SK-N-SH treated with all-trans-retinoic acid at 6 μM for 48 hours (cell line): ENCODE results near the gene SNRNP25.

ENCODE experiments used
- ATAC-seq: fragments of 200-7000 bp; cut with Tn5 transposase; 3 replicates; pipeline ENCODE4 v1.9.1; 2020; ENCODE audit warnings: mild to moderate bottlenecking, moderate library complexity
- ARNTL ChIP-seq: fragments of 450-650 bp; formaldehyde crosslinking; IDR thresholded peaks from 2 replicates; pipeline ENCODE4 v1.5.0; 2020; ENCODE audit warnings: low read depth, mild to moderate bottlenecking, moderate library complexity, borderline replicate concordance
- BACH2 ChIP-seq: fragments of 250-450 bp; sonication (Bioruptor Pico); IDR thresholded peaks from 2 replicates; pipeline ENCODE4 v1.9.0; 2021; ENCODE audit warnings: mild to moderate bottlenecking, borderline replicate concordance
- CREB5 ChIP-seq: fragments of 250-450 bp; sonication (Bioruptor Pico); IDR thresholded peaks from 2 replicates; pipeline ENCODE4 v1.5.1; 2020; ENCODE audit warnings: low read depth, mild to moderate bottlenecking, moderate library complexity
- ESRRG ChIP-seq: fragments of 250-450 bp; sonication (Bioruptor Pico); IDR thresholded peaks from 2 replicates; pipeline ENCODE4 v1.6.1; 2021; ENCODE audit warnings: mild to moderate bottlenecking
- GLIS3 ChIP-seq: fragments of 250-450 bp; sonication (Bioruptor Pico); IDR thresholded peaks from 2 replicates; pipeline ENCODE4 v1.5.0; 2020; ENCODE audit warnings: mild to moderate bottlenecking, moderate library complexity
- ISL1 ChIP-seq: fragments of 250-450 bp; sonication (Bioruptor Pico); IDR thresholded peaks from 2 replicates; pipeline ENCODE4 v2.1.2; 2022; ENCODE audit warnings: mild to moderate bottlenecking, moderate library complexity
- OSR1 ChIP-seq: fragments of 250-450 bp; sonication (Bioruptor Pico); IDR thresholded peaks from 2 replicates; pipeline ENCODE4 v1.8.0; 2022; ENCODE audit warnings: moderate library complexity, mild to moderate bottlenecking, inconsistent platforms
- PATZ1 ChIP-seq: fragments of 250-450 bp; sonication (Bioruptor Pico); IDR thresholded peaks from 2 replicates; pipeline ENCODE4 v1.8.0; 2020; ENCODE audit warnings: mild to moderate bottlenecking, moderate library complexity, borderline replicate concordance
- POU6F1 ChIP-seq: fragments of 250-450 bp; sonication (Bioruptor Pico); IDR thresholded peaks from 2 replicates; pipeline ENCODE4 v1.8.0; 2021; ENCODE audit warnings: low read depth, mild to moderate bottlenecking, moderate library complexity, borderline replicate concordance
- PPARA ChIP-seq: fragments of 250-450 bp; sonication (Bioruptor Pico); IDR thresholded peaks from 2 replicates; pipeline ENCODE4 v1.5.0; 2020; ENCODE audit warnings: mild to moderate bottlenecking, borderline replicate concordance
- RARB ChIP-seq: fragments of 250-450 bp; sonication (Bioruptor Pico); IDR thresholded peaks from 2 replicates; pipeline ENCODE4 v1.8.0; 2021; ENCODE audit warnings: mild to moderate bottlenecking, moderate library complexity
- SNAI2 ChIP-seq: fragments of 250-450 bp; sonication (Bioruptor Pico); IDR thresholded peaks from 2 replicates; pipeline ENCODE4 v1.5.0; 2020; ENCODE audit warnings: mild to moderate bottlenecking, moderate library complexity
- TCF4 ChIP-seq: fragments of 250-450 bp; sonication (Bioruptor Pico); IDR thresholded peaks from 2 replicates; pipeline ENCODE4 v1.8.0; 2021; ENCODE audit warnings: mild to moderate bottlenecking, moderate library complexity, borderline replicate concordance
- TOX ChIP-seq: fragments of 250-450 bp; sonication (Bioruptor Pico); IDR thresholded peaks from 2 replicates; pipeline ENCODE4 v1.8.0; 2021; ENCODE audit warnings: mild to moderate bottlenecking, moderate library complexity, borderline replicate concordance
- TSHZ2 ChIP-seq: fragments of 250-450 bp; sonication (Bioruptor Pico); IDR thresholded peaks from 2 replicates; pipeline ENCODE4 v1.5.0; 2020; ENCODE audit warnings: mild to moderate bottlenecking, moderate library complexity
- ZC3H10 ChIP-seq: fragments of 250-450 bp; sonication (Bioruptor Pico); IDR thresholded peaks from 2 replicates; pipeline ENCODE4 v1.5.1; 2021; ENCODE audit warnings: mild to moderate bottlenecking, moderate library complexity
- ZFP3 ChIP-seq: fragments of 250-450 bp; sonication (Bioruptor Pico); IDR thresholded peaks from 2 replicates; pipeline ENCODE4 v1.5.0; 2020; ENCODE audit warnings: mild to moderate bottlenecking, moderate library complexity
- ZFP30 ChIP-seq: fragments of 450-650 bp; formaldehyde crosslinking; IDR thresholded peaks from 2 replicates; pipeline ENCODE4 v1.5.0; 2022; ENCODE audit warnings: mild to moderate bottlenecking, moderate library complexity
- ZNF8 ChIP-seq: fragments of 450-650 bp; formaldehyde crosslinking; IDR thresholded peaks from 2 replicates; pipeline ENCODE4 v1.5.0; 2020; ENCODE audit warnings: mild to moderate bottlenecking, moderate library complexity

SNRNP25 gene

GRCh38 chr16:77273-77806, 23.7 kb downstream of the SNRNP25 start:
- ATAC-seq, result peak; percentile 47
- TF ChIP-seq TOX (no peak), ZFP30 (no peak), BACH2 (no peak), ISL1 (CRISPR knock-in tag) (no peak), ESRRG (CRISPR knock-in tag) (no peak), PPARA (CRISPR knock-in tag) (no peak), ZFP3 (CRISPR knock-in tag) (no peak), GLIS3 (CRISPR knock-in tag) (no peak), PATZ1 (CRISPR knock-in tag) (no peak), OSR1 (CRISPR knock-in tag) (no peak), TCF4 (CRISPR knock-in tag) (no peak), RARB (CRISPR knock-in tag) (no peak), CREB5 (CRISPR knock-in tag) (no peak), POU6F1 (no peak), ARNTL (CRISPR knock-in tag) (no peak), ZC3H10 (CRISPR knock-in tag) (no peak), ZNF8 (CRISPR knock-in tag) (no peak), TSHZ2 (CRISPR knock-in tag) (no peak)

GRCh38 chr16:77807-78443, 24.3 kb downstream of the SNRNP25 start, which contains the start of gene MPG:
Gene MPG, plus strand, starts transcription at chr16:78225. Its CDS starts 85 bp downstream, at chr16:78310.
- TF ChIP-seq SNAI2 (no peak), PATZ1 (CRISPR knock-in tag) (peak; percentile 51; the same call in 1 of the 2 replicates)
- peak; percentile 70 for ATAC-seq

GRCh38 chr16:78444-79150, 25.0 kb downstream of the SNRNP25 start:
- ATAC-seq, result peak; percentile 28
- TF ChIP-seq ARNTL (CRISPR knock-in tag) (no peak), TSHZ2 (CRISPR knock-in tag) (no peak), POU6F1 (no peak), OSR1 (CRISPR knock-in tag) (no peak), GLIS3 (CRISPR knock-in tag) (no peak), ESRRG (CRISPR knock-in tag) (no peak), TCF4 (CRISPR knock-in tag) (no peak), BACH2 (no peak), ZFP3 (CRISPR knock-in tag) (no peak)
